DMS 273 (cell line): ENCODE data around the gene UPF3A.
"Not testable (repeated sequence)": the region's sequence is repeated elsewhere in the genome, so short reads cannot be mapped to it uniquely, and the experiment has no call there.

Experiments
- DNase-seq: peaks from one replicate; lab custom pipeline; 2025; ENCODE audit not compliant: unreplicated experiment; lab: John Stamatoyannopoulos, UW

The UPF3A gene

GRCh38 chr13:114281351-114282040 is at the start of gene UPF3A:
Gene UPF3A, plus strand, starts transcription at chr13:114281601. Its CDS starts 39 bp downstream, at chr13:114281640.
- peak; percentile 96 for DNase-seq

GRCh38 chr13:114231886-114232285 is 49.5 kb upstream of the UPF3A start:
- DNase-seq = no peak

GRCh38 chr13:114234266-114234644 is 47.1 kb upstream of the UPF3A start:
- DNase-seq = no peak

- peak; percentile 95 for DNase-seq
Observed at GRCh38 chr13:114234645-114235421, 46.6 kb upstream of the UPF3A start, which contains the start of gene CDC16. Gene CDC16, plus strand, starts transcription at chr13:114234897. Its CDS starts 188 bp downstream, at chr13:114235085.

- DNase-seq = no peak
Observed at GRCh38 chr13:114235697-114236096, 45.7 kb upstream of the UPF3A start.

- DNase-seq = no peak
Observed at GRCh38 chr13:114236227-114236626, 45.2 kb upstream of the UPF3A start.

- DNase-seq = no peak
Observed at GRCh38 chr13:114237415-114238112, 43.8 kb upstream of the UPF3A start.

GRCh38 chr13:114241918-114242317 is 39.5 kb upstream of the UPF3A start:
- DNase-seq = no peak

- DNase-seq = no peak
Observed at GRCh38 chr13:114243971-114244370, 37.4 kb upstream of the UPF3A start.

- no peak for DNase-seq
Observed at GRCh38 chr13:114244637-114245036, 36.8 kb upstream of the UPF3A start.

- no peak for DNase-seq
Observed at GRCh38 chr13:114248011-114248410, 33.4 kb upstream of the UPF3A start.

- DNase-seq = no peak
Observed at GRCh38 chr13:114249077-114249476, 32.3 kb upstream of the UPF3A start.

GRCh38 chr13:114251639-114252440 is 29.6 kb upstream of the UPF3A start:
- DNase-seq = not testable (repeated sequence)

- DNase-seq = no peak
Observed at GRCh38 chr13:114256547-114256946, 24.9 kb upstream of the UPF3A start.

- no peak for DNase-seq
Observed at GRCh38 chr13:114257014-114257413, 24.4 kb upstream of the UPF3A start.

- no peak for DNase-seq
Observed at GRCh38 chr13:114258589-114258988, 22.8 kb upstream of the UPF3A start.

- DNase-seq = no peak
Observed at GRCh38 chr13:114259374-114259773, 22.0 kb upstream of the UPF3A start.

GRCh38 chr13:114259974-114260373 is 21.4 kb upstream of the UPF3A start:
- DNase-seq = no peak

GRCh38 chr13:114260814-114261213 is 20.6 kb upstream of the UPF3A start:
- no peak for DNase-seq

GRCh38 chr13:114261328-114261965 is 20.0 kb upstream of the UPF3A start:
- DNase-seq = no peak
